Hepatocyte (in vitro differentiated cells): Measurements from ENCODE around the gene RAD51AP2.

Experiments
- EZH2 ChIP-seq: fragments of 200-600 bp; sonication (generic); IDR thresholded peaks from 2 replicates; pipeline ENCODE4 v1.6.1; 2016; ENCODE audit warnings: antibody characterized with exemption, mild to moderate bottlenecking, borderline replicate concordance
- EZH2phosphoT487 ChIP-seq: fragments of 200-600 bp; sonication (generic); IDR thresholded peaks from one replicate; pipeline ENCODE4 v1.6.1; 2018; ENCODE audit warnings: antibody characterized with exemption, mild to moderate bottlenecking, low read depth, moderate library complexity; ENCODE audit not compliant: unreplicated experiment, severe bottlenecking
- TF ChIP-seq, protein P1 (sequence below): fragments of 200-600 bp; sonication (generic); IDR thresholded peaks from 2 replicates; pipeline ENCODE4 v1.5.1; 2016; ENCODE audit warnings: antibody characterized with exemption, mild to moderate bottlenecking; ENCODE audit not compliant: poor library complexity

GRCh38 chr2:17547237-17547636, 29.0 kb upstream of the RAD51AP2 start:
- TF ChIP-seq, protein P1, sequence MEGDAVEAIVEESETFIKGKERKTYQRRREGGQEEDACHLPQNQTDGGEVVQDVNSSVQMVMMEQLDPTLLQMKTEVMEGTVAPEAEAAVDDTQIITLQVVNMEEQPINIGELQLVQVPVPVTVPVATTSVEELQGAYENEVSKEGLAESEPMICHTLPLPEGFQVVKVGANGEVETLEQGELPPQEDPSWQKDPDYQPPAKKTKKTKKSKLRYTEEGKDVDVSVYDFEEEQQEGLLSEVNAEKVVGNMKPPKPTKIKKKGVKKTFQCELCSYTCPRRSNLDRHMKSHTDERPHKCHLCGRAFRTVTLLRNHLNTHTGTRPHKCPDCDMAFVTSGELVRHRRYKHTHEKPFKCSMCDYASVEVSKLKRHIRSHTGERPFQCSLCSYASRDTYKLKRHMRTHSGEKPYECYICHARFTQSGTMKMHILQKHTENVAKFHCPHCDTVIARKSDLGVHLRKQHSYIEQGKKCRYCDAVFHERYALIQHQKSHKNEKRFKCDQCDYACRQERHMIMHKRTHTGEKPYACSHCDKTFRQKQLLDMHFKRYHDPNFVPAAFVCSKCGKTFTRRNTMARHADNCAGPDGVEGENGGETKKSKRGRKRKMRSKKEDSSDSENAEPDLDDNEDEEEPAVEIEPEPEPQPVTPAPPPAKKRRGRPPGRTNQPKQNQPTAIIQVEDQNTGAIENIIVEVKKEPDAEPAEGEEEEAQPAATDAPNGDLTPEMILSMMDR = no peak
- TF ChIP-seq EZH2phosphoT487 (no peak), EZH2 (no peak)
